Measurements from ENCODE around the gene SPAM1.
"Not testable (repeated sequence)": the region's sequence is repeated elsewhere in the genome, so short reads cannot be mapped to it uniquely, and the experiment has no call there.

The SPAM1 gene

DNA sequence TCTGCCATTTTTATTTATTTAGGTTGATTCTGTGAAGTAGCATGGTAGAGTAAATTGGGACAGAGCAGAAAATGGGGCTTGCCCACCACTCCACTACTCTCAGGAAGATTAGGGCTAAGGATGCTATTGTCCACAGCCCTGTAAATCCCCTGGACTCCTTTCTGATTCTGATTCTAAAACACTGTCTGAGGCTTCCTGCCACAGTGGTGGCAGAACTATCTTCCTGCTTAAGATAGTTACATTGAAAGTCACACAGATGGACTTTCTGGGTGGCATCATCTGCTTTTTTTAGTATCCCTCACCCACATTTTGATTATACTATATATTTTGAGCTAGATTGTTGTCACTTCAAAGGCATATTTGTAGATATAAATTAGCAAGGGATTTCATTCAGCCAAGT lies 50.0 kb downstream of the SPAM1 start:
- Mint-ChIP-seq H3K4me1 (ENCODE audit: low read depth) (no peaks in the 10 kb centered on the region), H3K4me3 (no peak overlapping the region), H3K9me3 (no peaks in the 10 kb centered on the region), H3K36me3 (ENCODE audit: low read depth) (no peaks in the 10 kb centered on the region), H3K27ac (no peak overlapping the region), H3K27me3 (ENCODE audit: low read depth) (no peaks in the 10 kb centered on the region)
- DNase-seq (ENCODE audit: low spot score), result no peak

DNA sequence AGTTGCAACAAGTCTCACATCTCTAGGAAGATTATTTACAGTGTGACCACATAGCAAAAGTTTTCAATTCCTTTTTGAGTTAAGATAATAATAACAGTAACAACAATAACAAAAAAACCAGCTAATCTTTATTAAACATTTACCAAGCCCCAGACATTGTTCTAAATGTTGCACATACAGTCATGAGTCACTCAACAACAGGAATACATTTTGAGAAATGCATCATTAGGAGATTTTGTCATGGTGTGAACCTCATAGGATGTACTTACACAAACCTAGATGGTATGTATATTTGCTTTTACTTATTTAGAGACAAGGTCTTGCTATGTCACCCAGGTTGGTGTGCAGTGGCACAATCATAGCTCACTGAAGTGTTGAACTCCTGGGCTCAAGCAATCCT lies 52.0 kb downstream of the SPAM1 start:
- Mint-ChIP-seq H3K36me3 (ENCODE audit: low read depth) (no peaks in the 10 kb centered on the region), H3K27ac (no peak overlapping the region), H3K27me3 (ENCODE audit: low read depth) (no peaks in the 10 kb centered on the region), H3K9me3 (no peaks in the 10 kb centered on the region), H3K4me3 (no peak overlapping the region), H3K4me1 (ENCODE audit: low read depth) (no peaks in the 10 kb centered on the region)
- no peak for DNase-seq (ENCODE audit: low spot score)

GRCh38 chr7:123979876-123980275 lies 54.8 kb downstream of the SPAM1 start:
- H3K9me3 Mint-ChIP-seq, result no peaks in the 10 kb centered on the region
- H3K4me3 Mint-ChIP-seq, result no peak overlapping the region
- no peak for DNase-seq (ENCODE audit: low spot score)
- no peaks in the 10 kb centered on the region for H3K4me1 Mint-ChIP-seq (ENCODE audit: low read depth)
- H3K27me3 Mint-ChIP-seq (ENCODE audit: low read depth), result no peaks in the 10 kb centered on the region
- H3K36me3 Mint-ChIP-seq (ENCODE audit: low read depth), result no peaks in the 10 kb centered on the region
- H3K27ac Mint-ChIP-seq, result no peak overlapping the region

- no peaks in the 10 kb centered on the region for H3K36me3 Mint-ChIP-seq (ENCODE audit: low read depth)
- no peak for DNase-seq (ENCODE audit: low spot score)
Observed at GRCh38 chr7:123987445-123987844, 62.4 kb downstream of the SPAM1 start.

DNA sequence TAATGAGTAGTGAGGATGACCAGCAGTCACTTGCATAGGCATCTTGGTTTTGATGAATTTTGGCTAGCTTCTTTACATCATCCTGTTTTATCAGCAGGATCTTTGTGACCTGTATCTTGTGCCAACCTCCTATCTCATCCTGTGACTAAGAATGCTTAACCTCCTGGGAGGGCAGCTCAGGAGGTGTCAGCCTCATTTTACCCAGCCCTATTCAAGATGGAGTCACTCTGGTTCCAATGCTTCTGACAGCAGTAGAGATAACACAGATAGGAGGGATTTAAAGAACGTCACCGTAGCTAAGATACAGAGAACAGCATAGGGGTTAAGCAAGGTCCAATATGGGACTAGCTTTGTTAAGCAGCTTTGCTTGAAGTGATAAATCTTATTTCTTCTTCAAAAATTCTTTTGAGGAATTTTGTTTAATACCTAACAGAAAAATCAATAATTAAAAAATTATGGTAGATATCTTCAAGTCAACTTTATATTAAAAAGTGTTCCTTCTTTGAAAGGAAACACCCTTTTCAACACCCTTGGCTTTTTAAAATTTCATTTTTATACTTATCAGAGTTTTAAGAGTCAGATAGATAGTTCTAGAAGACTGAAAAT lies 68.0 kb downstream of the SPAM1 start:
- no peaks in the 10 kb centered on the region for H3K27me3 Mint-ChIP-seq (ENCODE audit: low read depth)
- no peak overlapping the region for H3K27ac Mint-ChIP-seq
- no peak overlapping the region for H3K4me3 Mint-ChIP-seq
- H3K4me1 Mint-ChIP-seq (ENCODE audit: low read depth), result no peaks in the 10 kb centered on the region
- no peaks in the 10 kb centered on the region for H3K9me3 Mint-ChIP-seq
- DNase-seq (ENCODE audit: low spot score), result no peak
- no peaks in the 10 kb centered on the region for H3K36me3 Mint-ChIP-seq (ENCODE audit: low read depth)

More at GRCh38 chr7:123987445-123987844, 62.4 kb downstream of the SPAM1 start:
- Mint-ChIP-seq H3K27me3 (ENCODE audit: low read depth) (no peaks in the 10 kb centered on the region), H3K4me3 (no peak overlapping the region), H3K4me1 (ENCODE audit: low read depth) (no peaks in the 10 kb centered on the region), H3K9me3 (no peaks in the 10 kb centered on the region), H3K27ac (no peak overlapping the region)

DNA sequence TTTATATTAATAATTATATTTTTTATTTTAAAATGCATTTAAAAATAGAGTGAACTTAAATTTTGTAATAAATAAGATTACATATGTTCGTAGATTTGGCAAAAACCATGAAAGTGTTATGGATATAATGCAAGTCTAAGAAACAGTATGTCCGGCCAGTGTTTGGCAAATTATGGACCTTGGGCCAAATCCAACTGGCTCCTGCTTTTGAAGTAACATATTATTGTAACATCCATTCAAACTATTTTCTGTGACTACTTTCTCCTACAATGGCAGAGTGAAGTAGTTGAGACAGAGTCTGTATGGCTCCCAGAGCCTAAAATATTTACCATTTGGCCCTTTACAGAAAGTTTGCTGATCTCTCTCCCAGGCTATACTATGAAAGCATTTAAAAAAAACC lies 69.0 kb downstream of the SPAM1 start:
- Mint-ChIP-seq H3K27me3 (ENCODE audit: low read depth) (no peaks in the 10 kb centered on the region), H3K4me1 (ENCODE audit: low read depth) (no peaks in the 10 kb centered on the region), H3K9me3 (no peaks in the 10 kb centered on the region), H3K27ac (no peak overlapping the region), H3K4me3 (no peak overlapping the region), H3K36me3 (ENCODE audit: low read depth) (no peaks in the 10 kb centered on the region)
- no peak for DNase-seq (ENCODE audit: low spot score)

GRCh38 chr7:123994449-123994848 lies 69.4 kb downstream of the SPAM1 start:
- Mint-ChIP-seq H3K4me3 (no peak overlapping the region), H3K4me1 (ENCODE audit: low read depth) (no peaks in the 10 kb centered on the region), H3K36me3 (ENCODE audit: low read depth) (no peaks in the 10 kb centered on the region), H3K27me3 (ENCODE audit: low read depth) (no peaks in the 10 kb centered on the region), H3K27ac (no peak overlapping the region), H3K9me3 (no peaks in the 10 kb centered on the region)
- DNase-seq (ENCODE audit: low spot score), result no peak

GRCh38 chr7:123995617-123996326 lies 70.7 kb downstream of the SPAM1 start:
- Mint-ChIP-seq H3K9me3 (no peaks in the 10 kb centered on the region), H3K4me3 (no peak overlapping the region), H3K36me3 (ENCODE audit: low read depth) (no peaks in the 10 kb centered on the region), H3K27ac (no peak overlapping the region), H3K27me3 (ENCODE audit: low read depth) (no peaks in the 10 kb centered on the region), H3K4me1 (ENCODE audit: low read depth) (no peaks in the 10 kb centered on the region)
- DNase-seq (ENCODE audit: low spot score), result no peak

DNA sequence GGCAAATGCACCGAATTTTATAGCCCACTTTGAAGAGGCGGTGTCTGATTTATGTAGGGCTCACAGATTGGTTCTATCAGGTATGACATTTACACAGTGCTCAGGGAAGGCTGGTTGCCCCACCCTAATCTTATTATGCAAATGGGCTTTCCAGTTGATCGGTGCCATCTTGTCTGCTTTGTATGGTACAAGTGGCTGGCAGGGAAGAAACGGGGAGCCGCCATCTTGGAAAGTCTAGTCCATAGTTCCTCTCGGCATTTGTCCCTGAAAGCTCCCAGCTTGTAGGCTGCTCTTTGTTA lies 71.2 kb downstream of the SPAM1 start:
- Mint-ChIP-seq H3K27ac (no peak overlapping the region), H3K4me1 (ENCODE audit: low read depth) (no peaks in the 10 kb centered on the region), H3K36me3 (ENCODE audit: low read depth) (no peaks in the 10 kb centered on the region), H3K27me3 (ENCODE audit: low read depth) (no peaks in the 10 kb centered on the region), H3K4me3 (no peak overlapping the region), H3K9me3 (no peaks in the 10 kb centered on the region)
- DNase-seq (ENCODE audit: low spot score), result no peak

DNA sequence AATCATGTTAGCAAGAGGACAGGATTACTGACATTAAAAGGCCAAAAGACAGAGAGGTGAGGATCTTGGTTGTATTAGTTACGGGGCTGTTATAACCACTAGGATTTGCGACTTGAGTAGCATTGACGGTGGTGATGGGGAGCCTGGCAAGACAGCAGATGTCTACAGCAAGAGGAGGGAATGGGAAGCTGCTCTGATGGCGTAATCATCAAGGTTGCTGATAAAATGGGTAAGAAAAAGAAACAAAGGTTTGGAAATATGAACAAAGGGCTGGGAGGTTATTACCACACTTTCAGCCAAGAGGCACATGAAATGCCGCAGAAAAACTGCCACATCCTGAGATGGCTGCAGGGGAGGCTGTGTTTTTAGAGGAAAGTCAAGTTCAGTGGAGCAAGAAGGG lies 73.9 kb downstream of the SPAM1 start:
- Mint-ChIP-seq H3K4me1 (ENCODE audit: low read depth) (no peaks in the 10 kb centered on the region), H3K27ac (no peak overlapping the region), H3K4me3 (no peak overlapping the region), H3K27me3 (ENCODE audit: low read depth) (no peaks in the 10 kb centered on the region), H3K36me3 (ENCODE audit: low read depth) (no peaks in the 10 kb centered on the region), H3K9me3 (peaks cover 4% of the 10 kb centered on the region)
- no peak for DNase-seq (ENCODE audit: low spot score)

GRCh38 chr7:123999703-124000102 lies 74.7 kb downstream of the SPAM1 start:
- peaks cover 4% of the 10 kb centered on the region for H3K9me3 Mint-ChIP-seq
- H3K4me3 Mint-ChIP-seq, result no peak overlapping the region
- no peak for DNase-seq (ENCODE audit: low spot score)
- no peaks in the 10 kb centered on the region for H3K27me3 Mint-ChIP-seq (ENCODE audit: low read depth)
- H3K4me1 Mint-ChIP-seq (ENCODE audit: low read depth), result no peaks in the 10 kb centered on the region
- no peaks in the 10 kb centered on the region for H3K36me3 Mint-ChIP-seq (ENCODE audit: low read depth)
- no peak overlapping the region for H3K27ac Mint-ChIP-seq

GRCh38 chr7:124008296-124008695 lies 83.3 kb downstream of the SPAM1 start:
- not testable (repeated sequence) for H3K27me3 Mint-ChIP-seq (ENCODE audit: low read depth); H3K4me1 Mint-ChIP-seq (ENCODE audit: low read depth); H3K9me3 Mint-ChIP-seq; DNase-seq (ENCODE audit: low spot score); H3K27ac Mint-ChIP-seq; H3K4me3 Mint-ChIP-seq; H3K36me3 Mint-ChIP-seq (ENCODE audit: low read depth)

- H3K4me3 Mint-ChIP-seq, result no peak overlapping the region
- H3K4me1 Mint-ChIP-seq (ENCODE audit: low read depth), result no peaks in the 10 kb centered on the region
- DNase-seq (ENCODE audit: low spot score), result no peak
- H3K9me3 Mint-ChIP-seq, result no peaks in the 10 kb centered on the region
- no peak overlapping the region for H3K27ac Mint-ChIP-seq
- no peaks in the 10 kb centered on the region for H3K27me3 Mint-ChIP-seq (ENCODE audit: low read depth)
- no peaks in the 10 kb centered on the region for H3K36me3 Mint-ChIP-seq (ENCODE audit: low read depth)
Observed at GRCh38 chr7:124009321-124009720, 84.3 kb downstream of the SPAM1 start.

All from T-helper 2 cell treated with Interferon-gamma antibody and Interleukin-4, amounts not matched to agents 5 μg/mL and 100 μg/mL, for 36 hours (primary cell).